ENCODE results near the gene EMP1.

The EMP1 gene

DNA sequence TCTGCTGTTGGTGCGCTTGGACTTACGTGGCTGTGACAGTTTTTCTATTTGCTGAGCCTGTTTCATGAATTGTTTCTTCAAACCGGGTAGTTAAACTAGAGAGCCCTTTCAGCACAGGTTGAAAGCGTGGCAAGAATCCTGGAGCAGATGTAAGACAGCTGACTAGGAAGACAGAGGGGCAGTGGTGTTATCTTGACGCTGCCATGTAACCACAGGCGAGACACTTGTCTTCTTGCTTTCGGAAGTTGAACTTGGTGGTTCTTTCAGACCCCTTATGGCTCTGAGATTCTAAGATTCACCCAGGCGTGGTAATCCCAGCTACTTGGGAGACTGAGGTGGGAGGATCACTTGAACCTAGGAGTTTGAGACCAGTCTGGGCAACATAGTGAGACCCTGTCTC, 4.3 kb downstream of the EMP1 start:
- Histone ChIP-seq H3K36me3 (no peaks in the 10 kb centered on the region), H3K4me3 (ENCODE audit: low read depth, low read length) (no peak overlapping the region), H3K27me3 (peaks cover 43% of the 10 kb centered on the region), H3K9me3 (no peaks in the 10 kb centered on the region), H3K4me1 (no peaks in the 10 kb centered on the region)
- no peak for DNase-seq
- TF ChIP-seq, protein P1, sequence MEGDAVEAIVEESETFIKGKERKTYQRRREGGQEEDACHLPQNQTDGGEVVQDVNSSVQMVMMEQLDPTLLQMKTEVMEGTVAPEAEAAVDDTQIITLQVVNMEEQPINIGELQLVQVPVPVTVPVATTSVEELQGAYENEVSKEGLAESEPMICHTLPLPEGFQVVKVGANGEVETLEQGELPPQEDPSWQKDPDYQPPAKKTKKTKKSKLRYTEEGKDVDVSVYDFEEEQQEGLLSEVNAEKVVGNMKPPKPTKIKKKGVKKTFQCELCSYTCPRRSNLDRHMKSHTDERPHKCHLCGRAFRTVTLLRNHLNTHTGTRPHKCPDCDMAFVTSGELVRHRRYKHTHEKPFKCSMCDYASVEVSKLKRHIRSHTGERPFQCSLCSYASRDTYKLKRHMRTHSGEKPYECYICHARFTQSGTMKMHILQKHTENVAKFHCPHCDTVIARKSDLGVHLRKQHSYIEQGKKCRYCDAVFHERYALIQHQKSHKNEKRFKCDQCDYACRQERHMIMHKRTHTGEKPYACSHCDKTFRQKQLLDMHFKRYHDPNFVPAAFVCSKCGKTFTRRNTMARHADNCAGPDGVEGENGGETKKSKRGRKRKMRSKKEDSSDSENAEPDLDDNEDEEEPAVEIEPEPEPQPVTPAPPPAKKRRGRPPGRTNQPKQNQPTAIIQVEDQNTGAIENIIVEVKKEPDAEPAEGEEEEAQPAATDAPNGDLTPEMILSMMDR (IDR thresholded peaks at IDR 0.05; ENCODE audit: low read depth, low read length) = no peak

DNA sequence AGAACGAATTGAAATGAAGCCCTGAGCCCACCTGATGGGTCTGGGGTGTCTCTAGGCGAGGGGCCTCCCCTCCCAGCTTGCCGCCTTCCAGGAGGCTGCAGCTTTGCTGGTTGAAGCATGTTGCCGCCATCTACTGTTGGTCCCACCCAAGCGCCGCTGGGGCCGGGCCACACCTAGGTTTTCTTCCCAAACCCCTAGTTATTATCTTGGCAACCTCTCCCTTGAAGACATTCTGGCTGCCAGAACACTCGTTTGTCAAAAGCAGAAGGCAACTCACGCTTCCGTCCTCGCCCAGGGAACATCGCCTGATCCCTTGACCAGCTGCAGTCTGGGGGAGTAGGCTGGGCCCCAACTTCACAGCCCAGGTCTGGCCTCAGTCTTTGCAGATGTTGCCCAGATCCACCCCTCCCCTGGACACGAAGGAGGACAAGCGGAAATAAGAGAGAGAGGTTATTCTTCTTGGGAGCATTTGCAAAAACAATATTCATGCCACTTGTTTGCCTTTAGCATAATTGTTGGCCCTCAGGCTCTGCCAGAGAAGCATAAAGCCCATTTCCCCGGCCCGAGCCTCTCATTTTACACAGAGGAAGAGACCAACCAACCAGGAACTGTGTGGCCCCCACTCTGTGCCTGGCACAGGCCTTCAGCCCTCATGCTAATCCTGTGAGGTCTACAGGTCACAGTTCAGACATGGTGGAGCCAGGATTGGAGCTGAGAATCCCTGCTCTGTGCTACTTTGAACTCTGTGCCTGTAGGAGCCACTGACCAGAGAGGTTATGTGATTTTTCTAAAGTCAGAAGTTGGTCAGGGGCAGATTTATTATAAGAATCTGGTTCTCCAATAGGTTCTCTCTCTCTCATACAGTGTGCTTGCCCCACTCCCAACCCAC, 6.8 kb downstream of the EMP1 start:
- Histone ChIP-seq H3K4me1 (no peaks in the 10 kb centered on the region), H3K27me3 (peaks cover 38% of the 10 kb centered on the region), H3K4me3 (ENCODE audit: low read depth, low read length) (no peak overlapping the region), H3K9me3 (no peaks in the 10 kb centered on the region), H3K36me3 (no peaks in the 10 kb centered on the region)
- TF ChIP-seq, protein P1 (IDR thresholded peaks at IDR 0.05; ENCODE audit: low read depth, low read length) = peak; percentile 11; the same call in 1 of the 2 replicates
- DNase-seq = peak; percentile 23

DNA sequence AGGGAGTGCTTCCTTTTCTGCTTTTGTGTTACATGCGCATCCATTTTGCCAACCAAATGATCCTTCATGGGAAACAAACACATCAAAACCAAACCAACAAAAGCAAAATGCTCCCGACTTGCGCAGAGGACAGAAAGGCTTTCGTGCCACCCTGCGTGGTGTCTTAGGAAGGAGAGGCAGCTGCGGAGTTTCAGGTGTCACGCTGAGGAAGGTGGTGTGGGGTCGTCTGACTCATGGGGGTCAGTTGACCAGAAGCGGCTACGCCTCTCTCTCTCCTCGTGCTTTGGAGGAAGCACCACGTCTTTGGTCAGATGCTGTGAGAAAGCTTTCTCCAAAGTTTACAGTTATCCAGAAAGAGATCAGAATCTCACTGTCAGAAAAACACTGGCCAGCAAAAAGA, 7.9 kb downstream of the EMP1 start:
- no peaks in the 10 kb centered on the region for H3K9me3 ChIP-seq
- peaks cover 35% of the 10 kb centered on the region for H3K27me3 ChIP-seq
- DNase-seq = no peak
- H3K4me3 ChIP-seq (ENCODE audit: low read depth, low read length) = no peak overlapping the region
- H3K36me3 ChIP-seq = no peaks in the 10 kb centered on the region
- H3K4me1 ChIP-seq = no peaks in the 10 kb centered on the region
- TF ChIP-seq, protein P1 (IDR thresholded peaks at IDR 0.05; ENCODE audit: low read depth, low read length) = no peak

DNA sequence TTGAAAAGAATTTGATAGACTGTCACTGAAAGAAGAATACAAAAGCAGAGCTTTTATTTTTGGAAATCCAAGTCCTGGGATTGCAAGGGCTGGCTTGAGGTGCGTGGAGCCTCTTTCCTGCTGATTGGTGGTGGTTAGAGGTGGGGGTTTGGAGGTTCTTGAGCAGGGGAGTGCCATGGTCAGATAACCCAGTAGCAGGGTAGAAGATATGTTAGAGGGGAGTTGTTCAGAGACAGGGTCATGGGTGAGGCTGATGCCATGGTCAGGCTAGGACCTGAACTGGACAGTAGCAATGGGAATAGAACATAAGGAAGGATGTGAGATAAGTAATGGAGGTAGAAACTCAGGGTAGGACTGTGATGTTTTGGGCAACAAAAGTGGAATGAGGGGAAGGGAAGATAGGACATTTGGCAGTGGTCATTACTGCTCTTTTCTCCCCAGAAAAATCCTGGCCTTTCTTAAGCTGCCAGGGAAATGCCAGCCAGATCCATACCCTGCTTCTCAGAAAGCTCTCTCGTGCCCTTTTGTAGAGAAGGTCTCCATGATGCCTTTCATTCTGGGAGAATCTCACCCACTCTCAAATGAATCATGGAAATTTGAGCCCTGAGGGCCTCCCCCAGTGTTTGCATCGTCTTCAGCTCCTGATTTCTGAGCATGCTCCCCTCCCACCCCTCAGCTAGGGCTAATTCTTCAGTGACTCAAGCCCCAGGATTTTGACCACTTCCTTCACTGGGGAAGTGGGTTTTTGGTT, 9.5 kb downstream of the EMP1 start:
- DNase-seq = no peak
- H3K9me3 ChIP-seq = no peaks in the 10 kb centered on the region
- peaks cover 25% of the 10 kb centered on the region for H3K27me3 ChIP-seq
- no peaks in the 10 kb centered on the region for H3K36me3 ChIP-seq
- TF ChIP-seq, protein P1 (IDR thresholded peaks at IDR 0.05; ENCODE audit: low read depth, low read length) = no peak
- no peaks in the 10 kb centered on the region for H3K4me1 ChIP-seq
- no peak overlapping the region for H3K4me3 ChIP-seq (ENCODE audit: low read depth, low read length)

DNA sequence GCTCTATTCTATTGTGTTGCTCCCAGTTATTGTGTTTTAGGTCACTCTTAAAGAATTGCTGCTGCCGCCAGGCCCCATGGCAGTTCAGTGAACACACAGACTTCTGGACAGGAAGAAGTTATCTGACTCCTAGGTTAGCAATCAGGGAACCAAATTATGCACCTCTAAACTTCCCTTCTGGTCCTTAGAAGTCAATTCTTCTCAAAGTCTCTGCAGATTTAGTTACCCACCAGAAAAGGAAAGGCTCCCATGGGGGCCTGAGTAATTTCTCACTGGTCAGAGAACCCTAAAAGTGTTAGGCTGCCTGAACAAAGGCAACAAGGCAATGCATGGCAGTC, 10.0 kb downstream of the EMP1 start:
- TF ChIP-seq, protein P1 (IDR thresholded peaks at IDR 0.05; ENCODE audit: low read depth, low read length) = no peak
- no peak for DNase-seq
- Histone ChIP-seq H3K27me3 (peaks cover 19% of the 10 kb centered on the region), H3K36me3 (no peaks in the 10 kb centered on the region), H3K4me3 (ENCODE audit: low read depth, low read length) (no peak overlapping the region), H3K9me3 (no peaks in the 10 kb centered on the region), H3K4me1 (no peaks in the 10 kb centered on the region)
